H1 (cell line): Measurements from ENCODE around the gene TCF4. TPM values are rescaled to one million over a fixed set of nuclear protein-coding genes. Genes with fewer than 3 reads are reported as not detected.

Experiments
- CTCF ChIA-PET: fragments of 300-600 bp; sonication (Branson Sonifier 250); formaldehyde crosslinking; loops from one replicate; lab custom pipeline; 2021; ENCODE audit not compliant: partially characterized antibody; lab: Charles Lee
- POLR2A ChIA-PET: fragments of 300-600 bp; sonication (Branson Sonifier 250); formaldehyde crosslinking; loops from one replicate; lab custom pipeline; 2021; ENCODE audit warnings: inconsistent platforms; ENCODE audit not compliant: partially characterized antibody; lab: Charles Lee
- DNase-seq, 2 experiments: peaks; one replicate each; pipeline versions ENCODE4 v3.0.0 to v3.0.0-alpha.2; 2010 to 2022; ENCODE audit warnings: low spot score in 2 of 2, low read depth in 1 of 2, mixed read lengths in 1 of 2
- FAIRE-seq: peaks from 2 replicates; lab custom pipeline; 2011; peaks lifted over from hg19 to GRCh38; lab: Jason Lieb, UNC
- H2AFZ ChIP-seq: 2 replicates; pipeline ENCODE4 v1.8.1; 2012; ENCODE audit warnings: low read length, inconsistent platforms
- H2AK5ac ChIP-seq: 2 replicates; pipeline ENCODE4 v1.6.1; 2013; ENCODE audit warnings: low read depth, low read length
- H2BK120ac ChIP-seq: replicated peaks from 2 replicates; pipeline ENCODE3; 2013; ENCODE audit warnings: low read depth, low read length, inconsistent platforms
- H2BK12ac ChIP-seq: 2 replicates; pipeline ENCODE4 v1.6.1; 2013; ENCODE audit warnings: low read depth, low read length
- H2BK15ac ChIP-seq: 2 replicates; pipeline ENCODE4 v1.6.1; 2013; ENCODE audit warnings: low read length
- H2BK20ac ChIP-seq: 2 replicates; pipeline ENCODE4 v1.6.1; 2013; ENCODE audit warnings: low read length
- H2BK5ac ChIP-seq: 2 replicates; pipeline ENCODE4 v1.6.1; 2013; ENCODE audit warnings: low read depth, low read length
- H3K14ac ChIP-seq: 2 replicates; pipeline ENCODE4 v1.6.1; 2013; ENCODE audit warnings: inconsistent platforms; ENCODE audit not compliant: insufficient read length
- H3K18ac ChIP-seq: 2 replicates; pipeline ENCODE4 v1.6.1; 2013; ENCODE audit warnings: low read length; ENCODE audit errors: extremely low read depth
- H3K23ac ChIP-seq: 2 replicates; pipeline ENCODE4 v1.6.1; 2013; ENCODE audit warnings: inconsistent platforms; ENCODE audit not compliant: insufficient read length
- H3K23me2 ChIP-seq: 2 replicates; pipeline ENCODE4 v1.6.1; 2013; ENCODE audit warnings: low read depth, low read length
- H3K27ac ChIP-seq: 2 replicates; pipeline ENCODE4 v1.6.1; 2011; ENCODE audit warnings: low read depth, low read length, inconsistent platforms
- H3K27me3 ChIP-seq, 4 experiments: replicated peaks in 1 of 4; 1 replicate in 1 of 4; 2 replicates in 3 of 4; pipeline versions ENCODE4 v1.6.1 to v1.8.1; 2011 to 2013; ENCODE audit warnings: low read length in 3 of 4, mild to moderate bottlenecking in 3 of 4, inconsistent platforms in 2 of 4, mixed read lengths in 2 of 4, moderate library complexity in 1 of 4; ENCODE audit not compliant: control insufficient read depth in 3 of 4, insufficient read depth in 3 of 4; ENCODE audit errors: extremely low read depth in 1 of 4
- H3K36me3 ChIP-seq, 4 experiments: 2 replicates each; pipeline versions ENCODE4 v1.6.1 to v1.8.1; 2011 to 2013; ENCODE audit warnings: mild to moderate bottlenecking in 4 of 4, low read length in 3 of 4, moderate library complexity in 2 of 4, control low read depth in 1 of 4, inconsistent platforms in 1 of 4; ENCODE audit not compliant: insufficient read depth in 4 of 4, control insufficient read depth in 2 of 4
- H3K4ac ChIP-seq: replicated peaks from 2 replicates; pipeline ENCODE3; 2013; ENCODE audit warnings: low read length, low read depth, mixed read lengths, inconsistent platforms; ENCODE audit not compliant: insufficient read length
- H3K4me1 ChIP-seq, 4 experiments: replicated peaks in 1 of 4; 1 replicate in 1 of 4; 2 replicates in 3 of 4; pipeline versions ENCODE4 v1.6.1 to v1.8.1; 2011 to 2013; ENCODE audit warnings: low read length in 3 of 4, inconsistent platforms in 2 of 4, mixed read lengths in 1 of 4; ENCODE audit not compliant: insufficient read depth in 4 of 4, control insufficient read depth in 3 of 4
- H3K4me2 ChIP-seq, 2 experiments: 2 replicates each; pipeline versions ENCODE4 v1.6.1 to v1.8.1; 2011 to 2013; ENCODE audit warnings: low read depth in 2 of 2, low read length in 2 of 2, control low read depth in 1 of 2, inconsistent platforms in 1 of 2, mild to moderate bottlenecking in 1 of 2; ENCODE audit not compliant: insufficient read depth in 1 of 2
- H3K4me3 ChIP-seq, 4 experiments: fragments of 200-600, 300-600 bp in 1 of 4; sonication (generic), shearing (Covaris generic), sonication (Bioruptor Twin) in 1 of 4; 2 replicates each; pipeline versions ENCODE4 v1.5.1 to v1.8.1; 2011 to 2016; ENCODE audit warnings: low read length in 4 of 4, low read depth in 3 of 4, control low read depth in 2 of 4, inconsistent platforms in 2 of 4, mild to moderate bottlenecking in 2 of 4, mixed read lengths in 1 of 4, moderate library complexity in 1 of 4; ENCODE audit not compliant: insufficient read depth in 2 of 4; ENCODE audit errors: extremely low read depth in 1 of 4
- H3K56ac ChIP-seq: replicated peaks from 2 replicates; pipeline ENCODE3; 2013; ENCODE audit warnings: low read depth, mild to moderate bottlenecking, mixed read lengths, low read length, inconsistent platforms; ENCODE audit not compliant: insufficient read length
- H3K79me1 ChIP-seq: 2 replicates; pipeline ENCODE4 v1.6.1; 2013; ENCODE audit warnings: low read depth, low read length, control low read depth
- H3K79me2 ChIP-seq, 2 experiments: 2 replicates each; pipeline versions ENCODE4 v1.6.1 to v1.8.1; 2012 to 2013; ENCODE audit warnings: low read length in 2 of 2, mild to moderate bottlenecking in 2 of 2, inconsistent platforms in 1 of 2; ENCODE audit not compliant: insufficient read depth in 2 of 2, control insufficient read depth in 1 of 2
- H3K9ac ChIP-seq, 4 experiments: replicated peaks in 1 of 4; 1 replicate in 1 of 4; 2 replicates in 3 of 4; pipeline versions ENCODE4 v1.6.1 to v1.8.1; 2011 to 2013; ENCODE audit warnings: low read depth in 3 of 4, low read length in 3 of 4, control low read depth in 2 of 4, mild to moderate bottlenecking in 2 of 4, moderate library complexity in 2 of 4, inconsistent platforms in 1 of 4; ENCODE audit errors: extremely low read depth in 1 of 4
- H3K9me3 ChIP-seq, 2 experiments: 2 replicates each; pipeline versions ENCODE4 v1.6.1 to v1.8.1; 2012 to 2013; ENCODE audit warnings: mild to moderate bottlenecking in 2 of 2, moderate library complexity in 2 of 2, control low read depth in 1 of 2, inconsistent platforms in 1 of 2, low read depth in 1 of 2, low read length in 1 of 2, mixed read lengths in 1 of 2; ENCODE audit not compliant: insufficient read depth in 2 of 2
- H4K20me1 ChIP-seq, 2 experiments: replicated peaks in 1 of 2; 2 replicates each; pipeline versions ENCODE3 to v1.8.1; 2011 to 2013; ENCODE audit warnings: inconsistent platforms in 2 of 2, low read length in 2 of 2, mild to moderate bottlenecking in 1 of 2; ENCODE audit not compliant: insufficient read depth in 2 of 2, control insufficient read depth in 1 of 2
- H4K5ac ChIP-seq: 2 replicates; pipeline ENCODE4 v1.6.1; 2013; ENCODE audit warnings: low read length, low read depth, mixed read lengths, inconsistent platforms; ENCODE audit not compliant: insufficient read length
- H4K8ac ChIP-seq: 2 replicates; pipeline ENCODE4 v1.8.0; 2013; ENCODE audit warnings: mild to moderate bottlenecking, moderate library complexity, low read length, inconsistent platforms; ENCODE audit not compliant: insufficient read depth; ENCODE audit errors: extremely low read depth
- H4K91ac ChIP-seq: replicated peaks from 2 replicates; pipeline ENCODE3; 2013; ENCODE audit warnings: low read length, mixed read lengths, inconsistent platforms; ENCODE audit not compliant: insufficient read length
- HDAC2 ChIP-seq, 2 experiments: fragments of 300-600 bp in 1 of 2; sonication (generic) in 1 of 2; IDR thresholded peaks; 2 replicates each; pipeline ENCODE4 v1.6.1; 2011 to 2012; ENCODE audit warnings: low read depth in 2 of 2, low read length in 2 of 2, mild to moderate bottlenecking in 2 of 2, moderate library complexity in 2 of 2, borderline replicate concordance in 1 of 2, inconsistent platforms in 1 of 2
- POU5F1 ChIP-seq: IDR thresholded peaks from 2 replicates; pipeline ENCODE4 v1.6.1; 2011; ENCODE audit warnings: low read depth, mild to moderate bottlenecking, low read length, moderate library complexity
- RXRA ChIP-seq: IDR thresholded peaks from 2 replicates; pipeline ENCODE4 v1.6.1; 2011; ENCODE audit warnings: low read depth, mild to moderate bottlenecking, low read length, moderate library complexity; ENCODE audit not compliant: insufficient read depth
- SIRT6 ChIP-seq: IDR thresholded peaks from one replicate; pipeline ENCODE4 v1.7.1; 2012; ENCODE audit warnings: low read length, inconsistent platforms
- SUZ12 ChIP-seq: fragments of 200-600 bp; sonication (generic); IDR thresholded peaks from 2 replicates; pipeline ENCODE4 v1.6.1; 2012; ENCODE audit warnings: mild to moderate bottlenecking, inconsistent platforms, low read length, moderate library complexity, mixed read lengths
- ZNF274 ChIP-seq: IDR thresholded peaks from 2 replicates; pipeline ENCODE4 v1.7.0; 2012; ENCODE audit warnings: low read length, borderline replicate concordance; ENCODE audit errors: extremely low read depth
- WGBS, 2 experiments: shearing (Covaris generic) in 1 of 2; methylation state at CpG; one replicate each; pipeline versions ENCODE4 v1.1.6 to v1.1.7; 2013 to 2015; ENCODE audit warnings: low lambda C conversion rate in 2 of 2, mixed read lengths in 2 of 2, inconsistent platforms in 1 of 2, low coverage in 1 of 2, missing lambda C conversion rate in 1 of 2; ENCODE audit not compliant: insufficient replicate concordance in 2 of 2, insufficient coverage in 1 of 2, insufficient read length in 1 of 2; ENCODE audit errors: extremely low coverage in 1 of 2, missing lambda C conversion rate in 1 of 2; 5-methylcytosine and 5-hydroxymethylcytosine counted together
- polyA plus RNA-seq, 7 experiments: library from polyadenylated mRNA; depleted of rRNA in 3 of 7; stranded (reverse) in 5 of 7; unstranded in 2 of 7; fragments of >200 nt in 5 of 7; fragments of 200-250 nt in 2 of 7; gene quantifications; 1 replicate in 5 of 7; 2 replicates in 1 of 7; 4 replicates in 1 of 7; pipeline versions ENCODE4 v1.2.1 to v1.2.3, GENCODE V29; 2011 to 2013; ENCODE audit warnings: missing spikeins in 2 of 7, mixed read lengths in 2 of 7
- total RNA-seq: library from RNA; stranded (reverse); fragmentation: NEBNext Ultra II Directional; extraction: Animal tissue kit (Norgen Biotek cat#: 25700); gene quantifications from 2 replicates; pipeline ENCODE4 v1.2.1, GENCODE V29; 2021
- TF ChIP-seq, protein P1 (sequence below), 3 experiments: IDR thresholded peaks; 1 replicate in 2 of 3; 2 replicates in 1 of 3; pipeline versions ENCODE4 v1.5.1 to v1.6.1; 2011; ENCODE audit warnings: low read length in 3 of 3, mild to moderate bottlenecking in 3 of 3, inconsistent platforms in 2 of 3, low read depth in 1 of 3, moderate library complexity in 1 of 3; ENCODE audit not compliant: insufficient read depth in 1 of 3; ENCODE audit errors: control extremely low read depth in 1 of 3

Gene TCF4
- total and polyA plus RNA-seq, 2 of the 8 experiments (the other 6 are each of a cell fraction or from before 2014, with no cell fraction given) = 59.3 to 118 TPM

- H3K23ac ChIP-seq = no peak overlapping the region
- no peak overlapping the region for H2BK5ac ChIP-seq
- peaks cover 4% of the 10 kb centered on the region; the same call in 1 of the 2 replicates for H3K79me1 ChIP-seq
- H3K4me2 ChIP-seq = no peak overlapping the region
- H3K27ac ChIP-seq = peak overlapping the region; percentile 10; the same call in 1 of the 2 replicates
- ChIA-PET POLR2A (no interaction called here), CTCF (interaction anchor here (1.5 kb wide), 1 partner anchor 117 kb away, joined by 3 read pairs; no protein-coding TSS in a partner anchor)
- no peak overlapping the region for H2BK12ac ChIP-seq
- no peaks in the 10 kb centered on the region for H3K23me2 ChIP-seq
- H2AK5ac ChIP-seq = no peak overlapping the region
- H3K18ac ChIP-seq = no peak overlapping the region
- no peak overlapping the region for H4K5ac ChIP-seq
- peaks cover 8 to 11% of the 10 kb centered on the region in 2 experiments for H4K20me1 ChIP-seq
- no peak overlapping the region for H3K9ac ChIP-seq
- H3K27me3 ChIP-seq = no peaks in the 10 kb centered on the region
- H3K56ac ChIP-seq = no peak overlapping the region
- H3K14ac ChIP-seq = no peak overlapping the region
- 92% methylated on average over 11 of the region's 11 CpGs; no CpG with 5 or more reads in 1 of the 2 experiments for WGBS, 2 experiments
- FAIRE-seq = no peak
- H4K91ac ChIP-seq = no peak overlapping the region
- no peak overlapping the region for H3K4me3 ChIP-seq
- H2BK20ac ChIP-seq = no peak overlapping the region
- no peaks in the 10 kb centered on the region for H3K9me3 ChIP-seq
- H2BK120ac ChIP-seq = no peak overlapping the region
- H2AFZ ChIP-seq = no peak overlapping the region
- no peak overlapping the region for H3K4ac ChIP-seq
- no peak overlapping the region for H2BK15ac ChIP-seq
- peaks cover 0 to 91% of the 10 kb centered on the region in 2 experiments; a peak in 3 of 4 replicates for H3K79me2 ChIP-seq
- H3K36me3 ChIP-seq = peaks cover 0 to 4% (median 0%) of the 10 kb centered on the region in 4 experiments; a peak in 1 of 8 replicates
- H3K4me1 ChIP-seq = peaks cover 0 to 5% (median 4%) of the 10 kb centered on the region in 4 experiments; a peak in 3 of 7 replicates
- DNase-seq = no peak
- H4K8ac ChIP-seq = no peak overlapping the region
- TF ChIP-seq POU5F1 = no peak
- TF ChIP-seq ZNF274 = no peak
- TF ChIP-seq HDAC2 (IDR thresholded peaks at IDR 0.05; ENCODE audit: borderline replicate concordance in 1 of 2, low read depth in 2 of 2, low read length in 2 of 2) = no peak
- no peak for TF ChIP-seq RXRA
- no peak for TF ChIP-seq SUZ12
- TF ChIP-seq SIRT6 = no peak
- TF ChIP-seq, protein P1, sequence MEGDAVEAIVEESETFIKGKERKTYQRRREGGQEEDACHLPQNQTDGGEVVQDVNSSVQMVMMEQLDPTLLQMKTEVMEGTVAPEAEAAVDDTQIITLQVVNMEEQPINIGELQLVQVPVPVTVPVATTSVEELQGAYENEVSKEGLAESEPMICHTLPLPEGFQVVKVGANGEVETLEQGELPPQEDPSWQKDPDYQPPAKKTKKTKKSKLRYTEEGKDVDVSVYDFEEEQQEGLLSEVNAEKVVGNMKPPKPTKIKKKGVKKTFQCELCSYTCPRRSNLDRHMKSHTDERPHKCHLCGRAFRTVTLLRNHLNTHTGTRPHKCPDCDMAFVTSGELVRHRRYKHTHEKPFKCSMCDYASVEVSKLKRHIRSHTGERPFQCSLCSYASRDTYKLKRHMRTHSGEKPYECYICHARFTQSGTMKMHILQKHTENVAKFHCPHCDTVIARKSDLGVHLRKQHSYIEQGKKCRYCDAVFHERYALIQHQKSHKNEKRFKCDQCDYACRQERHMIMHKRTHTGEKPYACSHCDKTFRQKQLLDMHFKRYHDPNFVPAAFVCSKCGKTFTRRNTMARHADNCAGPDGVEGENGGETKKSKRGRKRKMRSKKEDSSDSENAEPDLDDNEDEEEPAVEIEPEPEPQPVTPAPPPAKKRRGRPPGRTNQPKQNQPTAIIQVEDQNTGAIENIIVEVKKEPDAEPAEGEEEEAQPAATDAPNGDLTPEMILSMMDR (IDR thresholded peaks at IDR 0.05; ENCODE audit: control extremely low read depth in 1 of 3, insufficient read depth in 1 of 3, low read depth in 1 of 3, low read length in 3 of 3) = no peak
Measured at GRCh38 chr18:55552526-55553189, 35.3 kb downstream of the TCF4 start.
